Tibial nerve (tissue), 4 donors: ENCODE results near the gene BPI. TPM values are rescaled to one million over a fixed set of nuclear protein-coding genes. Genes with fewer than 3 reads are reported as not detected.
"Not testable (repeated sequence)": the region's sequence is repeated elsewhere in the genome, so short reads cannot be mapped to it uniquely, and the experiment has no call there.

Source experiments
- DNase-seq, 2 donors: peaks; one replicate each; pipeline ENCODE4 v3.0.0-alpha.2; 2019; ENCODE audit warnings: low spot score in 2 of 2
- H3K27ac ChIP-seq, 4 donors: fragments of 200-600 bp; sonication (generic) in 3 of 4; one replicate each; pipeline ENCODE4 v1.5.1; 2017 to 2019; ENCODE audit warnings: mild to moderate bottlenecking in 1 of 4
- H3K27me3 ChIP-seq, 2 donors: fragments of 200-600 bp; sonication (generic) in 1 of 2; one replicate each; pipeline versions ENCODE4 v1.5.1 to v1.6.0; 2017 to 2019
- H3K36me3 ChIP-seq, 3 donors: fragments of 200-600 bp; sonication (generic); one replicate each; pipeline ENCODE4 v1.5.1; 2018 to 2019
- H3K4me1 ChIP-seq, 4 donors: fragments of 200-600 bp; sonication (generic) in 3 of 4; one replicate each; pipeline ENCODE4 v1.5.1; 2017 to 2019
- H3K4me3 ChIP-seq, 4 donors: fragments of 200-600 bp; sonication (generic) in 3 of 4; one replicate each; pipeline ENCODE4 v1.5.1; 2017 to 2019; ENCODE audit warnings: mild to moderate bottlenecking in 1 of 4, moderate library complexity in 1 of 4
- H3K9me3 ChIP-seq, 4 donors: fragments of 200-600 bp; sonication (generic) in 3 of 4; one replicate each; pipeline ENCODE4 v1.5.1; 2017 to 2019
- EP300 ChIP-seq, 2 donors: sonication (generic); formaldehyde crosslinking; IDR thresholded peaks; one replicate each; pipeline ENCODE4 v1.6.1; 2017; ENCODE audit warnings: antibody characterized with exemption in 2 of 2, mild to moderate bottlenecking in 1 of 2
- POLR2A ChIP-seq, 2 donors: fragments of 450-650 bp; IDR thresholded peaks; one replicate each; pipeline ENCODE4 v1.6.1; 2017; ENCODE audit warnings: antibody characterized with exemption in 2 of 2, mild to moderate bottlenecking in 2 of 2, moderate library complexity in 2 of 2
- WGBS, 2 donors: methylation state at CpG; one replicate each; pipeline ENCODE4 v1.1.5; 2018; 5-methylcytosine and 5-hydroxymethylcytosine counted together
- total RNA-seq, 4 donors: library from RNA; depleted of rRNA; stranded (reverse); fragments of >200 nt; gene quantifications; one replicate each; pipeline ENCODE4 v1.1.0, GENCODE V29; 2016
- TF ChIP-seq, protein P1 (sequence below), 5 experiments: fragments of 200-600 bp in 3 of 5; fragments of 450-650 bp in 2 of 5; sonication (generic) in 3 of 5; IDR thresholded peaks; one replicate each; pipeline ENCODE4 v1.5.1; 2016 to 2019; ENCODE audit warnings: antibody characterized with exemption in 5 of 5, mild to moderate bottlenecking in 3 of 5, moderate library complexity in 2 of 5

The BPI gene
- total RNA-seq, 4 donors from 2014 or later = 0.84 TPM; not detected in 3

DNA sequence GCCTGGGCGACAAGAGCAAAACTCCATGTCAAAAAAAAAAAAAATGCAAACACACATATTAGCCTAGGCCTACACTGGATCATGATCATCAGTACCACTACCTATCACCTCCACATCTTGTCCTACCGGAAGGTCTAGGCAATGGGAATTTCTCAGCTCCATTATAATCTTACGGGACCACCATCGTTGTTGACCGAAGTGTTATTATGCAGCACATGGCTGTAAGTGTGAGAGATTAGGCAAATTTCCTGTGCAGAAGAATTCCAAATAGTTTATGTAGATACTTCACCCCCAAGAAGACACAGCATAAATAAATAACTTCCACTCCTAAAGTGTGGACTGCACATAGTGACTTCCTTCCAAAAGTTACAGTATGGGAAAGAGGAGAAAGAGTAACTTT is 26.7 kb upstream of the BPI start:
- Histone ChIP-seq H3K27ac (no peak overlapping the region), H3K27me3 (no peaks in the 10 kb centered on the region), H3K36me3 (no peaks in the 10 kb centered on the region), H3K4me3 (no peak overlapping the region), H3K9me3 (no peaks in the 10 kb centered on the region), H3K4me1 (peaks cover 0 to 52% (median 11%) of the 10 kb centered on the region in 4 donors)
- WGBS, 2 donors = 71 to 76% methylated on average over 5 of the region's 5 CpGs
- DNase-seq = no peak
- no peak for TF ChIP-seq EP300 (IDR thresholded peaks at IDR 0.05)
- TF ChIP-seq, protein P1, sequence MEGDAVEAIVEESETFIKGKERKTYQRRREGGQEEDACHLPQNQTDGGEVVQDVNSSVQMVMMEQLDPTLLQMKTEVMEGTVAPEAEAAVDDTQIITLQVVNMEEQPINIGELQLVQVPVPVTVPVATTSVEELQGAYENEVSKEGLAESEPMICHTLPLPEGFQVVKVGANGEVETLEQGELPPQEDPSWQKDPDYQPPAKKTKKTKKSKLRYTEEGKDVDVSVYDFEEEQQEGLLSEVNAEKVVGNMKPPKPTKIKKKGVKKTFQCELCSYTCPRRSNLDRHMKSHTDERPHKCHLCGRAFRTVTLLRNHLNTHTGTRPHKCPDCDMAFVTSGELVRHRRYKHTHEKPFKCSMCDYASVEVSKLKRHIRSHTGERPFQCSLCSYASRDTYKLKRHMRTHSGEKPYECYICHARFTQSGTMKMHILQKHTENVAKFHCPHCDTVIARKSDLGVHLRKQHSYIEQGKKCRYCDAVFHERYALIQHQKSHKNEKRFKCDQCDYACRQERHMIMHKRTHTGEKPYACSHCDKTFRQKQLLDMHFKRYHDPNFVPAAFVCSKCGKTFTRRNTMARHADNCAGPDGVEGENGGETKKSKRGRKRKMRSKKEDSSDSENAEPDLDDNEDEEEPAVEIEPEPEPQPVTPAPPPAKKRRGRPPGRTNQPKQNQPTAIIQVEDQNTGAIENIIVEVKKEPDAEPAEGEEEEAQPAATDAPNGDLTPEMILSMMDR (IDR thresholded peaks at IDR 0.05) = no peak
- no peak for TF ChIP-seq POLR2A (IDR thresholded peaks at IDR 0.05)

DNA sequence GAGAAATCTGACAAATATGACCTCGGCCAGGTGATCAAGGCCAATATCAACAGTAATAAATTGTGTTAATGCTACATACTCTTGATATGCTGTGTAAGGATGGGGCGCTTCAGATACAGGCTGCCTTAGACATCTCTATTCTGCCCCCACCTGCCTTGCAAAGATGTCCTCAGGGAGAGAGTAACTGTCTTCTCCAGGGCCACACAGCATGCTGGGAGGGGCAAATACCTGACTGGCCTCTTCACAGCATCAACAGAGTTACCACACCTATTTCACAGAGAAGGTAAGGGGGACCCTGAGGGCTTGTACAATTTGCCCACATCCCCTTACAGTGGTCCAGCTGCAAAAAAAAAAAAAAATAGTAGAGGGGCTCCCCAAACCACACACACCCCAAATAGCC is 26.3 kb upstream of the BPI start:
- no peaks in the 10 kb centered on the region for H3K36me3 ChIP-seq
- DNase-seq = no peak
- H3K4me1 ChIP-seq = peaks cover 0 to 48% (median 8%) of the 10 kb centered on the region in 4 donors
- no peak overlapping the region for H3K27ac ChIP-seq
- H3K27me3 ChIP-seq = no peaks in the 10 kb centered on the region
- WGBS, 2 donors = 77 to 81% methylated on average over 2 of the region's 2 CpGs
- H3K4me3 ChIP-seq = no peak overlapping the region
- TF ChIP-seq, protein P1 (IDR thresholded peaks at IDR 0.05) = no peak
- TF ChIP-seq POLR2A (IDR thresholded peaks at IDR 0.05) (no peak), EP300 (IDR thresholded peaks at IDR 0.05) (no peak)
- no peaks in the 10 kb centered on the region for H3K9me3 ChIP-seq

DNA sequence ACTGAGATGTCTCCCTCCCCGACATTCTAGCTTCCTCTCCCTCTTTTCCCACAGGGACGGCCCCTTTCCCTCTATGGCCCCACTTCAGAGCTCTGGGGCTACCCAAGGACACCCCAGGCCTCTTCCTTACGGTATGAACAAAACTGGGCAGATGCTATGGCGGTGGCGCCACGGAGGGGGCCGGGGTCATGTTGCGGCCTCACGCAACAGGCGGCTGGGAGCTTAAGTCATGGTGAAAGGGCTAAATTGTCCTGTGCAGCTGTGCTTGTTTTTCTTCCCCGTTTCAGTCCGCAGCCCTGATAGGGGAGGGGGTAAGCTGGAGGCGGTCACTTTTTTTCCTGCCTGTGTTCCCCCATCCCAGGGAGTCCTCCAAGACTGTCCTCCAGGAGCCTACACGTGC is 25.8 kb upstream of the BPI start:
- no peaks in the 10 kb centered on the region for H3K36me3 ChIP-seq
- H3K4me3 ChIP-seq = no peak overlapping the region
- H3K27me3 ChIP-seq = no peaks in the 10 kb centered on the region
- H3K4me1 ChIP-seq = peaks cover 0 to 44% (median 6%) of the 10 kb centered on the region in 4 donors
- H3K27ac ChIP-seq = peak overlapping the region in 2 of 4 donors; percentile 20 to 26
- no peak for TF ChIP-seq EP300 (IDR thresholded peaks at IDR 0.05)
- TF ChIP-seq, protein P1 (IDR thresholded peaks at IDR 0.05) = no peak
- TF ChIP-seq POLR2A (IDR thresholded peaks at IDR 0.05) = no peak
- WGBS, 2 donors = 40 to 47% methylated on average over 14 of the region's 14 CpGs
- DNase-seq = no peak
- H3K9me3 ChIP-seq = no peaks in the 10 kb centered on the region

DNA sequence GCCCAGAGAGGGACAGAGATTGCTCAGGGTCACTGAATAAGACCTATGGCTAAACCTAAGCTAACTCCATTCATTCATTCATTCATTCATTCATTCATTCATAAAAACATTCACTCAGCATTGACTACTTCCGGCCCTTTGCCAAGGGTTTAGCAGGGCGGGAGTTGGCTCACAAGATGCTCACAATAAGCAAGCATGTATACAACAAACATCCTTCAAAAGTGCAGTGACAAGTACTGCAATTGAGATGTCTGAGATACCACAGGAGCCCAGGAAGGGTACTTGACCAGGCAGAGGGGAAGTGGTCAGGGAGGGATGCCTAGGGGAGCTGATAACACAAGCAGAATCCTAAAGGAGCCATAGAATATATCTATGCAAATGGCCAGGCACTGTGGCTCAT is 25.2 kb upstream of the BPI start:
- no peak overlapping the region for H3K4me3 ChIP-seq
- WGBS, 2 donors = 68 to 74% methylated on average over 2 of the region's 2 CpGs
- no peak overlapping the region for H3K27ac ChIP-seq
- TF ChIP-seq, protein P1 (IDR thresholded peaks at IDR 0.05) = no peak
- no peak for TF ChIP-seq POLR2A (IDR thresholded peaks at IDR 0.05)
- no peak for TF ChIP-seq EP300 (IDR thresholded peaks at IDR 0.05)
- no peaks in the 10 kb centered on the region for H3K27me3 ChIP-seq
- no peak for DNase-seq
- no peaks in the 10 kb centered on the region for H3K9me3 ChIP-seq
- no peaks in the 10 kb centered on the region for H3K36me3 ChIP-seq
- H3K4me1 ChIP-seq = peaks cover 0 to 38% (median 5%) of the 10 kb centered on the region in 4 donors

DNA sequence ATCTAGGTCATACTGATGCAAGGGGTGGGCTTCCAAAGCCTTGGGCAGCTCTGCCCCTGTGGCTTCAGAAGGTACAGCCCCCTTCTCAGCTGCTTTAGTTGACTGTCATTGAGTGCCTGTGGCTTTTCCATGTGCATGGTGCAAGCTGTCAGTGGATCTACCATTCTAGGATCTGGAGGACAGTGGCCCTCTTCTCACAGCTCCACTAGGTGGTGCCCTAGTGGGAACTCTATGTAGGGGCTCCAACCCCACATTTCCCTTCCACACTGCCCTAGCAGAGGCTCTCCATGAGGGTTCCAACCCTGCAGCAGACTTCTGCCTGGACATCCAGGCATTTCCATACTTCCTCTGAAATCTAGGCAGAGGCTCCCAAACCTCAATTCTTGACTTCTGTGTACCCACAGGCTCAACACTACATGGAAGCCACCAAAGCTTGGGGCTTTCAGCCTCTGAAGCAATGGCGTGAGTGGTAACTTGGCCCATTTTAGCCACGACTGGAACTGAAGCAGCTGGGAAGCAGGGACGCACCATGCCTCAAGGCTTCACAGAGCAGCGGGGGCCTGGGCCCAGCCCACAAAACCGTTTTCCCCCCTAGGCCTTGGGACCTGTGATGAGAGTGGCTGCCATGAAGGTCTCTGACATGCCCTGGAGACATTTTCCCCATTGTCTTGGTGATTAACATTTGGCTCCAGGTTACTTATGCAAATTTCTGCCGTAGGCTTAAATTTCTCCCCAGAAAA is 22.6 kb upstream of the BPI start:
- not testable (repeated sequence) for DNase-seq, H3K36me3 ChIP-seq, H3K9me3 ChIP-seq, H3K4me3 ChIP-seq, H3K27me3 ChIP-seq, H3K27ac ChIP-seq
- H3K4me1 ChIP-seq = peaks cover 0 to 31% (median 7%) of the 10 kb centered on the region in 4 donors
- 82 to 87% methylated on average over 6 of the region's 6 CpGs for WGBS, 2 donors
